ENCODE results near the gene OR6J1.

DNA sequence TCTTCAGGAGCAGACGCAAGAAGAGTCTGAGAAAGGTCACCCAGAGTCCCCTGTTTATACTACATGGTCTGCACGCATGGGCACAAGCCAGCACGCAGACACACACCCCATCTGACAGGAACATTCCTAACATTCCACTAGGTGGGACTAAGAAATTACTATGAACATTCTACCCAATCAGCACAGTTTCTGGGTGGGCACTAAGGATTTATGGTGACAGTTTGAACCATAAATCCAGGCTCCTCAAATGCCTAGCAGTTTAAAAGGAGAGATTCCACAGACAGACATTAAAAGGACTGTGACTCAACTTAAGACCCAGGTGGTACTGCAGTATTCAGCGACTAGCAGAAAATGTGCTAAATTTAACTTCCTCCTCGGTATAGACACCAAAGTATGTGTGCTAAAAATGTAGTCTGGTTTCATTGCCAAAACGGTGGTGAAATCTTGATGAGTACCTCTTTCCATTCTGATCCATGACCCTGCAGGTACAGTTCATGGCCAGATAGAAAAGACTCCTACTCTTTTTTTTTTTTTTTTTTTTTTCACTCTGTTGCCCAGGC, 29.8 kb downstream of the OR6J1 start:
- TF ChIP-seq YY1 (IDR thresholded peaks at IDR 0.05; ENCODE audit: insufficient read depth, insufficient read length) (no peak), SUZ12 (IDR thresholded peaks at IDR 0.05; ENCODE audit: extremely low read depth, insufficient read depth, insufficient read length) (no peak)
